ENCODE data around the gene CSF2RB. TPM values are rescaled to one million over a fixed set of nuclear protein-coding genes. Genes with fewer than 3 reads are reported as not detected.

The CSF2RB gene
- total RNA-seq, 1 donor from 2014 or later: 152 TPM

- Mint-ChIP-seq H3K36me3 (ENCODE audit: low read depth) (peaks cover 92% of the 10 kb centered on the region), H3K27ac (no peak overlapping the region), H3K4me3 (no peak overlapping the region), H3K9me3 (no peaks in the 10 kb centered on the region), H3K4me1 (no peaks in the 10 kb centered on the region), H3K27me3 (no peaks in the 10 kb centered on the region)
- ATAC-seq (ENCODE audit: low read depth) (no peak), DNase-seq (no peak)
- intact Hi-C loops (cut with micrococcal nuclease): loop anchor here (10.0 kb wide), 1 partner anchor 47 kb away; no protein-coding TSS in a partner anchor
- POLR2A ChIA-PET: interaction anchor here (1.6 kb wide), 1 partner anchor 13 kb away, joined by 5 read pairs; no protein-coding TSS in a partner anchor
- CTCF ChIA-PET: interaction anchor here (1.1 to 1.3 kb wide), 2 partner anchors 72 to 116 kb away, joined by 3 to 5 read pairs; no protein-coding TSS in a partner anchor
- TF ChIP-seq, protein P1, sequence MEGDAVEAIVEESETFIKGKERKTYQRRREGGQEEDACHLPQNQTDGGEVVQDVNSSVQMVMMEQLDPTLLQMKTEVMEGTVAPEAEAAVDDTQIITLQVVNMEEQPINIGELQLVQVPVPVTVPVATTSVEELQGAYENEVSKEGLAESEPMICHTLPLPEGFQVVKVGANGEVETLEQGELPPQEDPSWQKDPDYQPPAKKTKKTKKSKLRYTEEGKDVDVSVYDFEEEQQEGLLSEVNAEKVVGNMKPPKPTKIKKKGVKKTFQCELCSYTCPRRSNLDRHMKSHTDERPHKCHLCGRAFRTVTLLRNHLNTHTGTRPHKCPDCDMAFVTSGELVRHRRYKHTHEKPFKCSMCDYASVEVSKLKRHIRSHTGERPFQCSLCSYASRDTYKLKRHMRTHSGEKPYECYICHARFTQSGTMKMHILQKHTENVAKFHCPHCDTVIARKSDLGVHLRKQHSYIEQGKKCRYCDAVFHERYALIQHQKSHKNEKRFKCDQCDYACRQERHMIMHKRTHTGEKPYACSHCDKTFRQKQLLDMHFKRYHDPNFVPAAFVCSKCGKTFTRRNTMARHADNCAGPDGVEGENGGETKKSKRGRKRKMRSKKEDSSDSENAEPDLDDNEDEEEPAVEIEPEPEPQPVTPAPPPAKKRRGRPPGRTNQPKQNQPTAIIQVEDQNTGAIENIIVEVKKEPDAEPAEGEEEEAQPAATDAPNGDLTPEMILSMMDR (IDR thresholded peaks at IDR 0.05): no peak
Measured at GRCh38 chr22:36928196-36928595, 14.8 kb downstream of the CSF2RB start.

GRCh38 chr22:36928786-36929535 is 15.5 kb downstream of the CSF2RB start:
- DNase-seq (no peak), ATAC-seq (ENCODE audit: low read depth) (no peak)
- no peak overlapping the region for H3K4me3 Mint-ChIP-seq
- H3K36me3 Mint-ChIP-seq (ENCODE audit: low read depth): peaks cover 90% of the 10 kb centered on the region
- no peaks in the 10 kb centered on the region for H3K27me3 Mint-ChIP-seq
- no peak overlapping the region for H3K27ac Mint-ChIP-seq
- intact Hi-C loops (cut with micrococcal nuclease): loop anchor here (10.0 kb wide), 1 partner anchor 46 kb away; no protein-coding TSS in a partner anchor
- ChIA-PET CTCF (no interaction called here), POLR2A (interaction anchor here (1.4 kb wide), 1 partner anchor 16 kb away, joined by 3 read pairs; the partner anchor contains the start of gene CSF2RB)
- H3K9me3 Mint-ChIP-seq: no peaks in the 10 kb centered on the region
- TF ChIP-seq, protein P1 (IDR thresholded peaks at IDR 0.05): no peak
- no peaks in the 10 kb centered on the region for H3K4me1 Mint-ChIP-seq

DNA sequence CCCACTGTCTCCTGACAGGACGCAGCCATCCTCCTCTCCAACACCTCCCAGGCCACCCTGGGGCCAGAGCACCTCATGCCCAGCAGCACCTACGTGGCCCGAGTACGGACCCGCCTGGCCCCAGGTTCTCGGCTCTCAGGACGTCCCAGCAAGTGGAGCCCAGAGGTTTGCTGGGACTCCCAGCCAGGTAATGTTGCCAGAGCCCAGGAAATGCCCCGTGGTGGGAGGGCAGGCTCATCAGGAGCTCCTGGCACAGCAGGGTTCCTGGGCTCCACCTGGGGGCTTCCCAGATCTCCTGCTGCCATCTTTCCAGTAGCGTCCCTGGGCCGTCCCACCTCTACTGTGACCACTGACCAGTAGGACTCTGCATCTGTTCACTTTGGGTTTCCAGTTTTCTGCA is 16.2 kb downstream of the CSF2RB start:
- POLR2A ChIA-PET: interaction anchor here (1.0 to 2.4 kb wide), 3 partner anchors 16 to 73 kb away, joined by 3 to 5 read pairs (median 4); partner anchors contain the start of gene CSF2RB
- ATAC-seq (ENCODE audit: low read depth): no peak
- no peak overlapping the region for H3K4me3 Mint-ChIP-seq
- H3K4me1 Mint-ChIP-seq: no peaks in the 10 kb centered on the region
- CTCF ChIA-PET: no interaction called here
- peak overlapping the region; percentile 24 for H3K27ac Mint-ChIP-seq
- intact Hi-C loops (cut with micrococcal nuclease): loop anchor here (10.0 kb wide), 1 partner anchor 45 kb away; no protein-coding TSS in a partner anchor
- TF ChIP-seq, protein P1 (IDR thresholded peaks at IDR 0.05): no peak
- no peak for DNase-seq
- H3K9me3 Mint-ChIP-seq: no peaks in the 10 kb centered on the region
- no peaks in the 10 kb centered on the region for H3K27me3 Mint-ChIP-seq
- peaks cover 91% of the 10 kb centered on the region for H3K36me3 Mint-ChIP-seq (ENCODE audit: low read depth)

- DNase-seq: no peak
- peak overlapping the region; percentile 6 for H3K27ac Mint-ChIP-seq
- H3K4me3 Mint-ChIP-seq: no peak overlapping the region
- no peak for ATAC-seq (ENCODE audit: low read depth)
- ChIA-PET CTCF (interaction anchor here (1.0 kb wide), 1 partner anchor 74 kb away, joined by 3 read pairs; no protein-coding TSS in a partner anchor), POLR2A (interaction anchor here (1.0 to 2.4 kb wide), 3 partner anchors 17 to 73 kb away, joined by 3 to 5 read pairs (median 4); partner anchors contain the start of gene CSF2RB)
- H3K4me1 Mint-ChIP-seq: peaks cover 2% of the 10 kb centered on the region
- TF ChIP-seq, protein P1 (IDR thresholded peaks at IDR 0.05): no peak
- no peaks in the 10 kb centered on the region for H3K27me3 Mint-ChIP-seq
- intact Hi-C loops (cut with micrococcal nuclease): no loop called here
- H3K9me3 Mint-ChIP-seq: no peaks in the 10 kb centered on the region
- peaks cover 89% of the 10 kb centered on the region for H3K36me3 Mint-ChIP-seq (ENCODE audit: low read depth)
Measured at GRCh38 chr22:36930041-36930935, 16.9 kb downstream of the CSF2RB start.

Data from activated B cell treated with CpG ODN at 0.5 μM for 24 hours (primary cell).